KG1 (cell line): Measurements from ENCODE around the gene EIF1B.

Source experiments
- DNase-seq: peaks from one replicate; lab custom pipeline; 2025; lab: John Stamatoyannopoulos, UW

Gene EIF1B

GRCh38 chr3:40308725-40309417, 636 bp upstream of the EIF1B start:
- DNase-seq = no peak

DNA sequence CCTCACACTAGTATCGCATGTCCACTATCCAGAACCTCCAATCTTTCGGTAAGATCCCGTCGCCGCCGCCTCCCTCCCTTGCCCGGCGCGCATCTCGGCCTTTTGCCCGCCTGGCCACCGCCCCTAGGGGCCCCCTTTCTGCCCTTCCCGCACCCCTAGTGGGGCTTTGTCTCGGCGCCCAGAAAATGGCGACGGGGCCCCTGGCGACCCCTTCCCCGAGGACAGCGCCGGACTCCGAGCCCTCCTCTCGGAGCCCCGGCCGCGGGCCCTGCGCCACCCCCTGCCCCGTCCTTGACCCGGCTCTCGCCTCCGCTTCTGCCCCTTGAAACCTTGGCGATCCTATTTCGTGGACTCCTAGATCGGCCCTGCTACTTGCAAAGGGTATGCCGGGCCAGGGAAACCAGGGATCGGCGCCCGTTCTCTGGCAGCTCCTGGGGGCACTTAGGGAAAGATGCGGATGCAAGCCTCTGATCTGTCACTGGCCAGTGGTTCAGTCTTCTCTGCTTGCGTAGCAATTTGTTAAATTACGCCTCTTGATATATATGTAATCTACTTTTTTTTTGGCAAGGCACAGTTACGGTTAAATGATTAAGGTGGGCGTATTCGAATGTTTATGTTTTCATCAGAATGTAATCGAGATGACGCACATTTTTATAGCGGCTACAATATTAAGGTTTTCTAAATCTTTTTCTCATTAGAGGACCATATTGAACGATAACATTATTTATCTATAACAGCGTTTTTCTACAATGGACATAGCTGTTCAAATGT, 603 bp downstream of the EIF1B start:
- DNase-seq = no peak

DNA sequence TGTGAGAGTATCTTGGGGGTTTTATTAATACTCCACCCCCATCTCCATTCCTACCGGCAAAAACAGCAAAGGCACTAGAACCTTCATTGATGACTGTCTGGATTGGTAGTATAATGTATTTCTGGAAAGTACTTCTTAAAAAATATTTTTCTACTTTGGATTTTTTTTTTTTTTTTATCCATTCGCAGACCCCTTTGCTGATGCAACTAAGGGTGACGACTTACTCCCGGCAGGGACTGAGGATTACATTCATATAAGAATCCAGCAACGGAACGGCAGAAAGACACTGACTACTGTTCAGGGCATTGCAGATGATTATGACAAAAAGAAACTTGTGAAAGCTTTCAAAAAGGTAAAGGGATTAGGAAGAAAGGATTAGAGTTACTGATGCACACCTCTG, 1.2 kb downstream of the EIF1B start:
- no peak for DNase-seq

GRCh38 chr3:40312661-40313226, 3.2 kb downstream of the EIF1B start:
- DNase-seq = no peak

GRCh38 chr3:40313975-40314860, 4.7 kb downstream of the EIF1B start:
- no peak for DNase-seq

DNA sequence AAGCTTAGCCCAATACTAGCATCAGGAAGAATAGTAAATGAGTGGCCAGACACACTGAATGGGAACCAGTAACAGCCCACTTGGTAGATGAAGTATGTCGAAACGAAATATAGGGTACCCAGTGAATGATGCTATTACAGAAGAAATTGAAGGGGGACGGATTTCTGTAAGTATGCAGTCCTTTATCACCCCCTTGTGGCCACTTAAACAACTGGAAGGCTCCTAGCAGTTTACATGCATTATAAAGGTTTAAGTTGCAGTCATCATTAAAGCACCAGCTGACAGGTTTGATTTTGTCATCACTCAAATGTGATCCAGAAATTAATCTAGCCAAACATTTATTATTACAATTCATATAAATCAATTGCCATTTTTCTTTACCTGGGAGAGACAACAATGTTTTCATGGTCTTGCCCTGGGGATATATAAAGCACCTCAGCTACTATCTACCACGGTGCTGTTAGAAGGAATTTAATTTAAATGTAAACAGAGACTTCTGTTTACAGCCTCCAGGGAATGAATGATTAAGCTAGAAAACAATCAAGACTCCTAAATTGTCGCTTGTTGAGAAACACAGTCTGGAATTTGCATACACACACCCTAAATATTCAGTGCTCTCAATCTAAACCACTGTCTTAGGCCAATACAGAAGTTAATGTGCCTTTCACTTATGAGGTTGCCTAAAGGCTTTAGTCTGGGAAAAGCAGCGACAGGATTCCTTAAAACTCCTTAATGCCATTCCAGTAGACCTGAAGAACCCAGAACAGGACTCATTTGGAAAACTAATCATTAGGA, 7.8 kb downstream of the EIF1B start:
- DNase-seq = peak; percentile 62

DNA sequence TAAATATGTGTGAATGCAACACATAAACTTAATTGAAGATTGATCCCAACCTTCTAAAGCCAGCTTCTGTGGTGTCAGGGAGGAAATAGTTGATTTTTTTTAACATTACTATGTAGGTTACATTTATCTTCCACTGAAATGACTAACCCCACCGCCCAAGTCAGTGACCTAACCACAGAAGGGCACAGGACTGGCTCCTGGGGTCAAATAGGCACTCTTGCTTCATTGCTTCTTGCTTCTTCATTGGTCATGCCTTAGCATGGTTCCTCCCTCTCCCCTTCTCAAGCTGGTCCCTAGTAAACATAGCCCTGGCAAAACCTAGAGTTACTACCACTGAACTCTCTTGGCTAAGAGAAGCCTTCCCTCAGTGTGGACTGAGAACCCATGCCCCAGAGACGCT, 12.3 kb downstream of the EIF1B start:
- no peak for DNase-seq

GRCh38 chr3:40323946-40324345, 14.4 kb downstream of the EIF1B start:
- DNase-seq = no peak

DNA sequence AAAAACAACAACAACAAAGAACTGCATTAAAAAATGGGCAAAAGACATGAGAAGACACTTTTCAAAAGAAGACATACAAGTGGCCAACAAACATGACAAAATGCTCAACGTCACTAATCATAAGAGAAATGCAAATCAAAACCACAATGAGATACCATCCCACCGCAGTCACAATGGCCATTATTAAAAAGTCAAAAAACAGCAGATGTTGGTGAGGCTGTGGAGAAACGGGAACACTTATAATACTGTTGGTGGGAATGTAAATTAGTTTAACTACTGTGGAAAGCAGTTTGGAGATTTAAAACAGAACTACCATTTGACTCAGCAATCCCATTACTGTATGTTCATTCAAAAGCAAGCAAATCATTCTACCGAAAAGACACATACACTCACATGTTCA, 15.1 kb downstream of the EIF1B start:
- no peak for DNase-seq

- no peak for DNase-seq
These were observed 16.0 kb downstream of the EIF1B start for GRCh38 chr3:40325465-40325864.

GRCh38 chr3:40328374-40328773, 18.9 kb downstream of the EIF1B start:
- no peak for DNase-seq

DNA sequence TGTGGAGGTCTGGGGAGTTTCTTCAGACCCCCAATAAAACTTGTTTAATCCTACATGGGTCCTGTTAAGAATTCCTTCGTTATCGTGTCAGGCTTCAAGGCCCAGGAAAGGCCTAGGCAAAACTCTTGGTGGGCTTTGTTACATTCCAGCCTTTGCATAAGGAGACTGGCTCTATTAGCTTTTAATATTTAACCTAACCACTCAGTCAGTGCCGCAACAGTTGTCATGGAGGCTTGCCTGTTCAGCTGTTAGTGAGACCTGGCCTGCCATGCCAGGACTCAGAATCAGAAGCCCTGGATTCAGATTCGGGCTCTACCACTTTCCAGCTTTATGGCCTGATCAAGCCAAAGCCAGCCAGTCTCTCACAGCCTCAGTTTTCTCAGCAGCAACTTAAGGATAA, 19.6 kb downstream of the EIF1B start:
- DNase-seq = no peak

- no peak for DNase-seq
These were observed 23.2 kb downstream of the EIF1B start for GRCh38 chr3:40332684-40333083.

DNA sequence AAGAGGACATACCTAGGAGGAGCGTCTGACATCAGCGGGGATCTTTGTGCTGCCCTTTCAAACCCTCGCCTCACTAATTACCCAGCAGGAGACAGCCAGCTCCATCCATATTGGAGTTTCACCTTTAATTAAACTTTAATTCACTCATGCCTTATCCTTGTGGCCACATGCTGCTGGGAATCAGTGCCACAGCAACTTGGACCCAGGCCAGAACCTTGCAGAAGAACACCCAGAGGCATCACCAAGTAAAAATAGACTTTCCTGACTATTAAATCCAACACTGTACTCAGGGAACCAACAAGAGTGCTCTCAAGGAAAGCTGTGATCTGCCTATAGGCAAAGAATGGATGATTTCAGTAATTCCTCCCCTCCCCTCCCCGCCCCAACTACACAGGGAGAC, 23.9 kb downstream of the EIF1B start:
- no peak for DNase-seq

DNA sequence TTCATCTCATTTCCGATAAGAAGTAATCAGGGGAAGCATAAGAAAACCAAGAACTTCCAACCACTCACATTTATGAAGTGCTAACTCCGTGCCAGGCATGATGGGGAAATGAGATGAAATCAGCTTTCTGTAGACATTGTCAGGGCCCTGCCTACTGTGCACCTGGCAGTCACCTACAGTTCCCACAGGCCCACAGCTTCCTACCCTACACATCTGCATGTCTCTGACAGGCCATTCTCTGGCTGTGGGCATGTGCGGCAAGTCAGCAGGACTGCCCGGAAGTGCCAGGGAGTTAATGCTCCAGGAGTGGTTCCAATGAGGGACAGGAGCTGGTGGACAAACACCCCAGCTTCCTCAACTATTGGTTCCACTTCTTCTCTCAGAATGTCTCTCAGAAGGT, 24.3 kb downstream of the EIF1B start:
- no peak for DNase-seq

DNA sequence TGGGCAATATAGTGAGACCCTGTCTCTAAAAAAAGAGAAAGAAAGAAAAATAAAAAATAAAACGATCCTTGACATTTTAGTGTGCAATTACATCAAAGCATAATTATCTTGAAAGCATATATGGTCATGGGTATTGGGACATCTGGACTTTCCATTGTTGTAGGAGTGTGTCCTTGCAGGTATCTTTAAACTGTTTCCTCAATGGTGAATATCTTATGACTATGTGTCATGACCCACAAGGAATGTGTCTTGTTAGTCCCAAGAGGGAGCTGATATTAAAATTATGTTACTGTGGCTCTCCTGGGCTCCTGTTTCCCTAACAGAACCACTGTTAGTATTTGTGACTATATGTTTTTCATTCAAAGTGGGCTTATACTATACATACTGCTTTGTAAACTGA, 26.6 kb downstream of the EIF1B start:
- no peak for DNase-seq

GRCh38 chr3:40336511-40337135, 27.1 kb downstream of the EIF1B start:
- no peak for DNase-seq

DNA sequence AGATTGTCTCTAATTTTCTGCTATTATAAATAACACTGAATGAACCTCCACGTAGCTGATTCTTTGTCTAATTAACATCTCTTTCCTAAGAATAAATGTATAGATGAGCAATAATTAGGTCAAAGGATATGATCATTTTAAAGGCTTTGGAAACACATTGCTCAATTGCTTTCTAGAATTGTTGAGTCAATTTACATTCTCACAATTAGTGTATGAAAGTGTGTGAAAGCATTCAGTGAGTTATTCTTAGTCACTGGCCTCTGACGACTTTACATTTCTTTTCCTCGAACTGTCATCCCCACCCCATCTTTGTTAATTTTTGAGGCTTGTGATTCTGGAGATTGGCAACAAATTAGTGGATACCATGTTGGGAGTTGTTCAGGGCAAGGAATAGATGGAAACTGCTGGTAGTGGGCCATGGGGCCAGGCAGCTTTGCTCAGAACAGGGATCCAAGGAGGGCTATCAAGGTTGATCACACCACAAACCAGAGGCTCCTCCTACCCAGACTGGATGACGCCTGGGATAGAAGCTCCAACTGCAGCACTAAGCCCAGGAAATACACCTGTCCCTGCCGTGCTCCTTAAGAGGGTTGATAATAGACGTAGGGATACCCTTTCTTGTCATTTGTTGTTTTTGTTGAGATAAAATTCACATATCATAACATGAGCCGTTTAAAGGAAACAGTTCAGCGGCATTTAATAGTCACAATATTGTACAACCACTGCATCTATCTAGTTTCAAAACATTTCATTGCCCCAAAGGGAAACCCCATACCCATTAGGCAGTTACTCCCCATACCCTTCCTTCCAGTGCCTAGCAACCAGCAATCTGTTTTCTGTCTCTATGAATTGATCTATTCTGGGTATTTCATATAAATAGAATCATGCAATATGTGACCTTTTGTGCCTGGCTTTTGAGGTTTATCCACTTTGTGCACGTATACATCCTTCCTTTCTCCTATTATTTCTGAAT, 27.9 kb downstream of the EIF1B start:
- no peak for DNase-seq

- DNase-seq = no peak
These were observed 30.4 kb downstream of the EIF1B start for GRCh38 chr3:40339871-40340270.
